NCI-H82 treated with DMSO at 0.1 percent for 48 hours (cell line): Measurements from ENCODE around the gene APOL4.
"Not testable (repeated sequence)": the region's sequence is repeated elsewhere in the genome, so short reads cannot be mapped to it uniquely, and the experiment has no call there.

ENCODE experiments used
- DNase-seq: peaks from one replicate; lab custom pipeline; 2025; ENCODE audit not compliant: unreplicated experiment; lab: John Stamatoyannopoulos, UW

The APOL4 gene

GRCh38 chr22:36201630-36202319 is at the start of gene APOL4:
Gene APOL4 (minus strand): TSS chr22:36201809. CDS start chr22:36201734, 75 bp downstream.
- no peak for DNase-seq

DNA sequence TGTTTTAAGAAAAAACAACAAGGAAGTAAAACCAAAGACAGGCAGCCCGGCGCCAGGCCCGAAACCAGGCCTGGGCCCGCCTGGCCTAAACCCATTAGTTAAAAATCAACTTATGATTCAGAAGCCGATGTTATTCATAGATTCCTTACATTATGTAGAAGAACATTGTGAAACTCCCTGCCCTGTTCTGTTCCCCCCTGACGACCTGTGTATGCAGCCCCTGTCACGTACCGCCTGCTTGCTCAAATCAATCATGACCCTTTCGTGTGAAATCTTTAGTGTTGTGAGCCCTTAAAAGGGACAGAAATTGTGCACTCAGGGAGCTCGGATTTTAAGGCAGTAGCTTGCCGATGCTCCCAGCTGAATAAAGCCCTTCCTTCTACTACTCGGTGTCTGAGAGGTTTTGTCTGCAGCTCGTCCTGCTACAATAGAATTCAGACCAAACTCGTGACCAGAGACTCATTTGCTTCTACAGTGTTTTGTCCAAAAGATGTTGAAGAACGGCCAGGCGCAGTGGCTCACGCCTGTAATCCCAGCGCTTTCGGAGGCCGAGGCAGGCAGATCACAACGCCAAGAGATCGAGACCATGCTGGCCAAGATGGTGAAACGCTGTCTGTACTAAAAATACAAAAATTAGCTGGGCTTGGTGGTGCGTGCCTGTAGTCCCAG is 48.8 kb upstream of the APOL4 start:
- DNase-seq, result not testable (repeated sequence)

GRCh38 chr22:36249160-36249559 is 47.6 kb upstream of the APOL4 start:
- no peak for DNase-seq

DNA sequence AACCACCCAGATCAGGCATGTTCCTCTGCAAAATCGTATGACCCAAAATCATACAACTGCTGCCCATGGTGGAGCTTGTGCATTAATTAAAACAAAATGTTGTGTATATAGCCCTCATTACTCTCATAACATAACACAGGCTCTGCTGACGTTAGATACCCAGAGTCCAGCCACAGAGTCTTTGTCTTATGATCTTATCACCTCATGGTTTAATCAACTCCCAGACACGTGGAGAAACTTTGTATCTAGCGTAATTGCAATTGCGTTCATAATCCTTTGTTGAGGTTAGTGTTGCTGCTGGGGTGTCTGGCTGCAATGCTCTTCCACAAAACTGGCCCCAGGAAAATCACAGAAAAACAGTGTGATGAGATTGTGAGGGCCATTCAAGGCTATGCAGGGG is 46.3 kb upstream of the APOL4 start:
- no peak for DNase-seq

DNA sequence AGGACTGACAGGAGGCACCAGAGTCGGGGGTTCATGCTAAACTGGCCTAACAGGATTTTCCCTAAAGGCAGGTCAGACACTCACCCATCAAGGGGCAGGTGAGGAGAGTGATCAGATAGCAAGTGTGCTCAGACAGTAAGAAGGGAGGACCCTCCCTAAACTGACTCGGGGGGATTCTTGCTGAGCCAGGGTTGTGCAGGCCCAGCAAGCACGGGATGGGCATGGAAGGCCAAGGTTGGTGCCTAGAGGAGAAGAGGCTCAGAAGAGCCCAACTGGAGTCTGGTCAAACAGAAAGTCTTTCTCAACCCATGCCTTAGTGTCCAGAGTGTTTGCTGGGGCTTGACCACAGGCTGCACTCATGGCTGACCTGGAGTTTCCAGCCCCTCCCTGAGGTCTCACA is 45.1 kb upstream of the APOL4 start:
- DNase-seq, result no peak

DNA sequence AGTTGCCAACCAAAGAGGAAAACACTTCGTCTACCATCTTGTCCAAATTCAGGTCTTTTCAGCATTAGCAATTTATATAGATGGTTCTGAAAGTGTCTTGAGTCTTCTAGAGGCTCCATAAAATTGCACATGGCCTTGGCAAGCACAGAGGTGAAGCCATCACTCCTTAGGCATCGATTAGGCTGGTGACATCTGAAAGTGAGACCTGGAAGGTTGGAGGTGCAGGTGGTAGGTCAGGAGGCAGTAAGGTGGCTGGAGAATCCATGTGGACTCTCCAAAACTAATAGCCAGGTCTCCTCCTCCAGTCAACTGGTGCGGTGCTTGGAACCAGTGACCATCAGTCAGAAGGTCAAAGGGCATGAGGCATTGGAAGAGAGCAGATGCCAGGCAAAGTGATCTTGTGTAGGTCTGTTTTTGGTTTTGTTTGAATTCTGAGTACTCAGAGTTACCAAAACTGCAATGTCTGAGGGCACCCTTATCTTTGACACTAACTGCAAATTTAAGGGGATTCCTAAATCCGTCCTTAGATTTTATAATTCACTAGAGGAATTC is 44.3 kb upstream of the APOL4 start:
- no peak for DNase-seq

DNA sequence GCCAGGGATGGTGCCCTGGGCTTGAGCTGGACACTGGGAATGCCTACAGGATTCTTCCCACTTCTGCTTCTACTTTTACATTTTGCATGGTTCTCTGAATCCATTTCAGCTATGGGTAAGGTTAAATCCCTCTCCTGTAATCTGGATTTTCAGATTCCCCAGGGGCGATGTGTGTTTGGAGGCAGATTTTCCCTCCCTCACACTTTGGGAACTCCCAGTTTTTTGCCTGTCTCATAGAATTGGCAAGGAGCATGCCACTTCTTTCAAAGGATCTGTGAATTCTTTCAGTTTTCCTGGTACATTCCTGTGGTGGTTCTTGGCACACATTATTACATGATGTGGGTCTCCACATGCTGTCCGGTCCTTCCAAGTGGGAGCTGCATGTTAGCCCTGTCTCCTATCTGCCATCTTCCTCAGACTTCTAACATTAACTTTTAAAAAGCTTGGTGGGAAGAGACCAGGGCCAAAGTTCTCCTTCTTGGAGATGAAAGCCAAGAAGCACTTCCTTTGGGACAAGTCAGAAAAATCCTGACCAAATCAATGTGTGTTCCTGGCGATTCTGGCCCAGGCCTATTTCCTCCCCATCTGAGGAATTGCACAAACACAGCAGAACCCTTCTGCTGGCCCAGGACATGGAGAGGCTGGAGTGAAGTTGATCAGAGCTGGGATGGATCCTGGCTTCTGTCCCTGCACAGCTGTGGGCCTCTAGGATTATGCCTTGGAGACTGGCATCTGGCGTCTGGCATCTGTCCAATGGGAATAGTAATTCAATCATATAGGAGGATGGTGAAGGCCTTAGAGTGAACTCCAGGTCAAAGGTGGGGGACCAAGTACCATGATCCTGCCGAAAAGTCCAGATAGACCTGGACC is 43.1 kb upstream of the APOL4 start:
- DNase-seq, result no peak

- DNase-seq, result no peak
Measured at GRCh38 chr22:36243986-36244385, 42.4 kb upstream of the APOL4 start.

- no peak for DNase-seq
Measured at GRCh38 chr22:36239401-36240171, 38.0 kb upstream of the APOL4 start, which contains the start of gene APOL2. Gene APOL2 (minus strand): TSS chr22:36239527. CDS start chr22:36233162, 6,365 bp downstream.

DNA sequence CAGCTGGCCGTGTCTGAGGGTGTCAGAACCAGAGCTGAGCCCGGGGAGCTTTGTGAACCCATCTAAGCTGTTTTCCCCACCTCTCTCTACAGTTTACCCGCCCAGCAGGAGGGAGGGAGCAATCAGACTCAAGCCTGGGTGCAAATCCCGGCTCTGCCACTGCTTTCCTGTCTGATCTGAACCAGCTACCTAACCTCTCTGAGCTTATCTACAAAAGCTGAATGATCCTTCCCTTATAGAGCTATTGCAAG is 37.5 kb upstream of the APOL4 start:
- no peak for DNase-seq

DNA sequence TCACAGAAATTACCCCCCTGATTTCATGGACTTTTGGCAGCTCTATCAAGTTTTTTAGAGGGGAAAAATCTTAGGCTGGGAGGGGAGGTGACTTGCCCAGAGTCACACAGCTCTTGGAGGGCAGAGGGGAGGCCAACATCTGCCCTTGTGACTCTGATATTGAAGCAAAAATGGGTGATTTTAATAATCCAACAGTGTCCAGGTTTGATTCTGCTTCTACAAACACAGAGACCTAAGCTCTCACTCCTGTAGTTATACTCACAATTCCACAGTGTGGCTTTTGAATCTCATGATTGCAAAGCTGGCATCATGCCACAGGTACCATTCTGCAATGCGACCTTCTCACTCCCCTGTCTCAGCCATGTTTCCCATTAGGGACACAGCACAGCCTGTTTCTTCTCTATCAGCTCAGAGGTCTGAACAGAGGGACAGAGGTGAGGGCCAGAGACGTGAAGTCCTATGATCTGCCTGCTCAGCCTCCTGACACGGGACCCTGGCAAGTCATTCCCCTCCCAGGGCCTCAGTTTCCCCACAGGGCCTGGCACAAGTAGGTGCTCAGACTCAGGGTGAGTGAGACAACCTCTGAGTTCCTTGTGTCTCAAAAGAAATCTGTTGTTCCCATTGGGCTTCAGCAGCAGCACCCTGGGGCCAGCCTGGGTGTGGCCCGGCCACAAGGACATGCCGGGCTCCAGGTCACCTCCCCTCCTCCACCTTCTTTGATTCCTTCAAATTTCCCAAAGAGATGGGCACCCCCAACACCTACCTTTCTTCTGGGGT is 37.0 kb upstream of the APOL4 start:
- DNase-seq, result no peak

DNA sequence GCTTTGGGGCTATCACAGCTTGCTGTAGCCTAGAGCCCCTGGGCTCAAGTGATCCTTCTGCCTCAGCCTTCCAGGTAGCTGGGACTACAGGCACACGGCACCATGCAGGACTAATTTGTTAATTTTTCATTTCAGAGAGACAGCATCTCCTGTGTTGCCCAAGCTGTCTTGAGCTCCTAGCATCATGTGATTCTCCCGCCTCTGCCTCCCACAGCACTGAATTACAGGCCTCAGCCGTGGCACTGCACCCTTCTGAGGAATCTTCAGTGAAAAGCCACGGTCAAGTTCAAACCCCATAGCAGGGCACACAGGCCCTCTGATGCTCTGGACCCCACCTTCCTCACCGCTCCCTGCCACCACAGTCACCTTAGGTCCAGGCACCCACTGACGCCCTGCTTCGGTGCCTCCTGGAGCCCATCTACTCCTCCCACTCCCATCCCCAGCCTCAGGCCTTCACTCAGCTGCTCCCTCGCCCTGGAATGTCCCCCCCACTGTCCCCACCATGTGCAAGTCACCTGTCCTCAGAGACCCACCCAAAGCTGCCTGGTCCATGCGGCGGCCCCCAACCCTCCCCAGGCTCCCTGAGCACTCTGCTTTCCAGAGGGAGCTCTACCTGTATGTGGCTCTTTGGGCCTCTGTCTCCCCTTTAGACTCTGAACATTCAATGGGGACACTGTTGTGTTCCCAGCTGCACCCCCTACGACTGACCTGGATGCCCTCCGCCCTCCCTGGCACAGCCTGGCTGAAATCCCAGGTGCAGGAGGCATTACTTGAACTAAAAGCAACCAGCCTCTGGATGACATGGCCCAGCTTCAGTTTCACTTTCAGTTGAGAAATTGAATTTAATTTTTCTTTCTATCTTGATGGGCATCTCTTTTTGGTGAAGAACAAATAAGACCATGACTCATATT is 36.1 kb upstream of the APOL4 start:
- no peak for DNase-seq

DNA sequence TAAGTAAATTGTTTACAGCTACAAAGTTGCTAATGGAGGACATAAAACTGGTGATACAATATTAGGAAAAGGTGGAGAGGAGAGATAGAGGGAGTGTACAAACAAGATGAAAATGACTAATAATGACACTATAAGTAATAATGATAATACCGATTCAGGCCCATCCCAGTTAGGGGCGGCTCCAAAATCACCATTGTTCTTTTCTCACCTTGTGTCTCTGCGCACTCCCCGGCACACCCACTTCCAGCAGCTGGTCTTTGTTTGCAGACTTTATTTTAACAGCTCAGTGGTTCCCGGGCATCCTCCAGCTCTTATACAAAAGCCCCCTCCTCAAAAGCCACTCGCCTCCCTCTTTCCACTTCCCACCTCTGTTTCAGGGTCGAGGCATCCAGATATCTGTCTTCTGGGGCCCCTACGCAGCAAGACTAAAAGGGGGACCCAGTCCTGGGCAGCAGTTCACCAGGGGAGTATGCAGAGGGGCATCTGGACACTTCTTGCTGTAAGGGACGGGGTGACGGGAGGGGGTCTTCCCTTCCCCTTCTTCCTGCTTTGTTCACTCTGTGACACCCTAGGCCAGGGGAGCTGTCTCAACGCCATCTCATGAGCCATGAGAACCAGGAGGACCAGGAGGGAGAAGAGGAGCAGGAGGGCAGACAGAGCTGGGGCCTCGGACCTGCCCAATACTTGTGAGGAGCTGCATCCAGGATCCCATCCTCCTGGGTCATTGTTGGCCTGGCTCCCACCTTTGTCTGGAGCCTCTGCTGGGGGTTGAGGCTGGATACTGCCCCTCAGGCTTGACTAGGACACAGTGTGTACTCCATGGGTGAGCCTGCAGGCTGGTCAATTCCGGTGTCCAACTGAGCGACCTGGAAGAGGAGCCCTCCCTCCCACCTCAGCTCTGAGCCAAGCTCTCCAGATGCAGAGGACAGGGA is 35.0 kb upstream of the APOL4 start:
- DNase-seq, result no peak

DNA sequence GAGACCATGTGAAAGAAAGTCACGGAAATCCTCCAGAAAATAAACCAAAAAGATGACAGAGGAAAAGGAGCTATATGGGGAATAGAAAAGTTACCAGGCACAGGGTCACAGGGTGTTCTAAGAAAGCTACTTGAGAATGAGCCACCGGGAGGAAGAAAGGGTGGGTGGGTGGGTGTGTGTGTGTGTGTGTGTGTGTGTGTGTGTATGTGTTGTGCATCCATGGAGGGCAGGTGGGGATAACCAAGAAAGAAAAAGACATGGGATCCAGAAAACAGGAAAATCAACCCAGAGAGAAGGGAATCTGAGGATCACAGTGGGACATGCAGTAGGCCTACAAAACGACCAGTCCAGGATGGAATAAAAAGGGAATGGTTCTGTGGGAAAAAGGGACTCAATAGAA is 34.0 kb upstream of the APOL4 start:
- no peak for DNase-seq

- DNase-seq, result no peak
Measured at GRCh38 chr22:36234919-36235318, 33.3 kb upstream of the APOL4 start.

DNA sequence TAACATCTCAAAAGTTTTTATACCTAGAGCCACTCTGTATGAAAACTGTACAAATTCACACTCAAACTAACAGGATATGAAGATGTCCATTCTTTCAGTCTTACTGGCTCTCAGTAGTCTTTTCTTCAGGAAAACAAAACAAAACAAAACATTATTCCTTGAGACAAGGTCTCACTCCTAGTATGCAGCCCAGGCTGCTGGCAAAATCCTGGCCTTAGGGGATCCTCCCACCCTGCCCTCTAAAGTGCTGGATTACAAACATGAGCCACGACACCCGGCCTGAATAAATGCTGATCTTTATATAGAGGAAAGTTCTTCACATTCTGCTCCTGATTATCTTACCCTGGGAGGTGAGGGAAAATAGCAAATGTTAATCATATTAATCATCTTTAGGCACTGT is 32.6 kb upstream of the APOL4 start:
- DNase-seq, result no peak

DNA sequence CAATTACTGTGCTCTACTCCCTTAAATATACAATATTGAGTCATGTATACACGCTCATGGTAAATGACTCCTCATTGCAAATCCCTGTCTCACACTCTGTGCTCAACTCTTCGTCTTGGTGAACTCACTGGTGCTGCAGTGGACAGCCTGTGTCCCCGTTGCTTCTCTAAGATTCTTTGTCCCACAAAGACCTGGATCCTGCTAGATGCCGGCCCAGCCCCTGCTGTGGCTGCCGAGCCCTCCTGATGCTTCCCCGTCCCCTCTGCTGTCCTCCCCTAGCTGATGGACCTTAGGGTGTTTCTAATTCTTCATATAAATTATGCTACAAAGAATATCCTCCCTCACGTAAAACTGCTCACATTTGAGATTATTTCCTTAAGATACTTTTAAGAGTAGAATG is 32.2 kb upstream of the APOL4 start:
- DNase-seq, result no peak

- DNase-seq, result no peak
Measured at GRCh38 chr22:36232715-36233401, 31.2 kb upstream of the APOL4 start.
